AG04450 (cell line): Measurements from ENCODE around the gene MCFD2. TPM values are rescaled to one million over a fixed set of nuclear protein-coding genes. Genes with fewer than 3 reads are reported as not detected.

ENCODE experiments used
- CTCF ChIA-PET: fragments of 300-600, 350-600 bp; formaldehyde crosslinking; extraction: SDS; loops from one replicate; lab custom pipeline; 2022; ENCODE audit warnings: antibody characterized with exemption, inconsistent platforms; lab: Charles Lee
- POLR2A ChIA-PET: fragments of 350-600 bp; formaldehyde crosslinking; extraction: SDS; loops from one replicate; lab custom pipeline; 2021; ENCODE audit warnings: antibody characterized with exemption, inconsistent platforms; lab: Yijun Ruan, JAX
- DNase-seq: peaks from one replicate; pipeline ENCODE4 v3.0.0-alpha.2; 2011; ENCODE audit warnings: low read depth, low spot score
- H3K27ac ChIP-seq: one replicate; pipeline ENCODE4 v1.5.1; 2012; ENCODE audit warnings: low read depth, low read length, control low read depth
- H3K27me3 ChIP-seq: one replicate; pipeline ENCODE4 v1.6.0; 2012; ENCODE audit warnings: low read length; ENCODE audit not compliant: control insufficient read depth, insufficient read depth
- H3K4me3 ChIP-seq: 2 replicates; pipeline ENCODE4 v1.5.1; 2011; ENCODE audit warnings: mild to moderate bottlenecking, low read depth, low read length, control low read depth
- H3K9me3 ChIP-seq: 2 replicates; pipeline ENCODE4 v1.5.1; 2012; ENCODE audit warnings: low read length; ENCODE audit not compliant: control insufficient read depth, insufficient read depth
- polyA plus RNA-seq: library from polyadenylated mRNA; depleted of rRNA; stranded (reverse); fragments of >200 nt; gene quantifications from 2 replicates; pipeline ENCODE4 v1.2.3, GENCODE V29; 2011
- TF ChIP-seq, protein P1 (sequence below): IDR thresholded peaks from 2 replicates; pipeline ENCODE4 v1.5.1; 2011; ENCODE audit warnings: low read depth, low read length, control low read depth, inconsistent platforms

Gene MCFD2
- polyA plus RNA-seq, 1 experiment, result 231 TPM

- peak; percentile 72 for DNase-seq
- CTCF ChIA-PET, result interaction anchor here (0.6 to 6.4 kb wide), 3 partner anchors 74 to 408 kb away, joined by 3 to 52 read pairs (median 5); no protein-coding TSS in a partner anchor
- Histone ChIP-seq H3K4me3 (peak overlapping the region; percentile 94), H3K27me3 (no peaks in the 10 kb centered on the region), H3K9me3 (peaks cover 2% of the 10 kb centered on the region; the same call in 1 of the 2 replicates), H3K27ac (peak overlapping the region; percentile 68)
- POLR2A ChIA-PET, result interaction anchor here (1.5 kb wide), 1 partner anchor 407 kb away, joined by 6 read pairs; no protein-coding TSS in a partner anchor
- TF ChIP-seq, protein P1, sequence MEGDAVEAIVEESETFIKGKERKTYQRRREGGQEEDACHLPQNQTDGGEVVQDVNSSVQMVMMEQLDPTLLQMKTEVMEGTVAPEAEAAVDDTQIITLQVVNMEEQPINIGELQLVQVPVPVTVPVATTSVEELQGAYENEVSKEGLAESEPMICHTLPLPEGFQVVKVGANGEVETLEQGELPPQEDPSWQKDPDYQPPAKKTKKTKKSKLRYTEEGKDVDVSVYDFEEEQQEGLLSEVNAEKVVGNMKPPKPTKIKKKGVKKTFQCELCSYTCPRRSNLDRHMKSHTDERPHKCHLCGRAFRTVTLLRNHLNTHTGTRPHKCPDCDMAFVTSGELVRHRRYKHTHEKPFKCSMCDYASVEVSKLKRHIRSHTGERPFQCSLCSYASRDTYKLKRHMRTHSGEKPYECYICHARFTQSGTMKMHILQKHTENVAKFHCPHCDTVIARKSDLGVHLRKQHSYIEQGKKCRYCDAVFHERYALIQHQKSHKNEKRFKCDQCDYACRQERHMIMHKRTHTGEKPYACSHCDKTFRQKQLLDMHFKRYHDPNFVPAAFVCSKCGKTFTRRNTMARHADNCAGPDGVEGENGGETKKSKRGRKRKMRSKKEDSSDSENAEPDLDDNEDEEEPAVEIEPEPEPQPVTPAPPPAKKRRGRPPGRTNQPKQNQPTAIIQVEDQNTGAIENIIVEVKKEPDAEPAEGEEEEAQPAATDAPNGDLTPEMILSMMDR, result no peak
Measured at GRCh38 chr2:46915811-46916630, 415 bp upstream of the MCFD2 start.

GRCh38 chr2:46914578-46915230 lies 902 bp downstream of the MCFD2 start:
- CTCF ChIA-PET, result interaction anchor here (1.3 kb wide), 1 partner anchor 408 kb away, joined by 3 read pairs; no protein-coding TSS in a partner anchor
- TF ChIP-seq, protein P1, result no peak
- H3K27me3 ChIP-seq, result no peaks in the 10 kb centered on the region

GRCh38 chr2:46913471-46914381 lies 1.9 kb downstream of the MCFD2 start:
- H3K4me3 ChIP-seq, result peak overlapping the region; percentile 94

More at GRCh38 chr2:46914578-46915230, 902 bp downstream of the MCFD2 start:
- Histone ChIP-seq H3K4me3 (peak overlapping the region; percentile 94), H3K9me3 (peaks cover 2% of the 10 kb centered on the region; the same call in 1 of the 2 replicates), H3K27ac (peak overlapping the region; percentile 77)
- POLR2A ChIA-PET, result interaction anchor here (1.5 kb wide), 1 partner anchor 409 kb away, joined by 6 read pairs; no protein-coding TSS in a partner anchor
- DNase-seq, result no peak

DNA sequence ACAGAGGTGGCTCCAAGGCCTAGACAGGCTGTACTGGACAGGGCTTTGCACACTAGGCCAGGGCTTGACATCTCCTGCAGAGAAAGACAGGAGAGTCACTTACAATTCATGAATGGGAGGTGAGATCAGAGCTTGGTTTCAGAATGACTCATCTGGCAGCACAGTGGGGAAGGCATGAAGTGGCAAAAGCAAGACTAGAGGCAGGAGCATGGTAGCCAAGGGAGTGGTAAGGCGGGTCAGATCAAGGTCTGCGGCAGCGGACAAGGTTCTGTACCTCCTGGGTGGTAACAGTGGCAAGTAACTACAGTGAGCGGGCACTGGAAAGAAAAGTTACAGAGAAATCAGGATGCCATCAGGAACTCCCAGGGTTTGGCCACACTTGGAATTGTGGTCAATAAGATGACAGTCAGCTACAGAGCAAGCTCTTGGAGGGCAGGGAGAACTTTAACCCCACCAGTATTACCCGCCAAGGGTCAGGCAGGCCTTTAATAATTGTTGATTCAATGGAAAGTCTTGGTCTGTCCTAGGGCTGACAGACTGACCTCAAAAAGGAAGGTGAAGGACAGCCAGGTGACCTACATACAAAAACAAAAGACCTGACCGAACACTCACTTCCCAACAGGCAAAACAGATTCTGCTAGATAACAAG lies 5.7 kb downstream of the MCFD2 start:
- ChIA-PET POLR2A (interaction anchor here (0.6 kb wide), 1 partner anchor 398 kb away, joined by 8 read pairs; no protein-coding TSS in a partner anchor), CTCF (interaction anchor here (1.1 kb wide), 2 partner anchors 8 to 413 kb away, joined by 3 to 4 read pairs; no protein-coding TSS in a partner anchor)
- TF ChIP-seq, protein P1, result no peak
- Histone ChIP-seq H3K27me3 (no peaks in the 10 kb centered on the region), H3K4me3 (no peak overlapping the region), H3K27ac (peak overlapping the region; percentile 42), H3K9me3 (no peaks in the 10 kb centered on the region)
- DNase-seq, result no peak

More at GRCh38 chr2:46913471-46914381, 1.9 kb downstream of the MCFD2 start:
- TF ChIP-seq, protein P1, result no peak
- ChIA-PET POLR2A (interaction anchor here (0.5 kb wide), 1 partner anchor 53 kb away, joined by 4 read pairs; no protein-coding TSS in a partner anchor), CTCF (interaction anchor here (1.3 to 1.6 kb wide), 2 partner anchors 409 to 410 kb away, joined by 3 to 6 read pairs; no protein-coding TSS in a partner anchor)
- peak overlapping the region; percentile 33 for H3K27ac ChIP-seq
- peaks cover 2% of the 10 kb centered on the region; the same call in 1 of the 2 replicates for H3K9me3 ChIP-seq
- H3K27me3 ChIP-seq, result no peaks in the 10 kb centered on the region
- no peak for DNase-seq
